Activated naive CD4-positive, alpha-beta T cell treated with Interleukin-2 at 50 U/mL for 16 hours (primary cell): ENCODE measurements around the gene SLC8A3.

Source experiments
- DNase-seq: peaks from one replicate; pipeline ENCODE4 v3.0.0-alpha.2; 2020

The SLC8A3 gene

GRCh38 chr14:70064136-70064865 is 124.5 kb downstream of the SLC8A3 start:
- DNase-seq, result no peak

- DNase-seq, result no peak
Measured at GRCh38 chr14:70061108-70061507, 127.6 kb downstream of the SLC8A3 start.

- DNase-seq, result no peak
Measured at GRCh38 chr14:70059545-70059944, 129.2 kb downstream of the SLC8A3 start.

- no peak for DNase-seq
Measured at GRCh38 chr14:70057519-70058136, 131.1 kb downstream of the SLC8A3 start.

GRCh38 chr14:70052990-70053389 is 135.8 kb downstream of the SLC8A3 start:
- DNase-seq, result no peak

GRCh38 chr14:70050136-70050535 is 138.6 kb downstream of the SLC8A3 start:
- DNase-seq, result no peak

- no peak for DNase-seq
Measured at GRCh38 chr14:70049605-70050004, 139.1 kb downstream of the SLC8A3 start.

- DNase-seq, result no peak
Measured at GRCh38 chr14:70048313-70048654, 140.5 kb downstream of the SLC8A3 start.

- DNase-seq, result no peak
Measured at GRCh38 chr14:70047598-70048312, 141.0 kb downstream of the SLC8A3 start.

GRCh38 chr14:70045844-70046535 is 142.8 kb downstream of the SLC8A3 start:
- no peak for DNase-seq

GRCh38 chr14:70045310-70045709 is 143.4 kb downstream of the SLC8A3 start:
- DNase-seq, result no peak

GRCh38 chr14:70043001-70043400 is 145.8 kb downstream of the SLC8A3 start:
- DNase-seq, result no peak

GRCh38 chr14:70036665-70037064 is 152.1 kb downstream of the SLC8A3 start:
- DNase-seq, result no peak

GRCh38 chr14:70034257-70034656 is 154.5 kb downstream of the SLC8A3 start:
- DNase-seq, result no peak

GRCh38 chr14:70033561-70033960 is 155.2 kb downstream of the SLC8A3 start:
- DNase-seq, result no peak

GRCh38 chr14:70033116-70033515 is 155.6 kb downstream of the SLC8A3 start:
- DNase-seq, result no peak

GRCh38 chr14:70032447-70032846 is 156.3 kb downstream of the SLC8A3 start:
- DNase-seq, result no peak

- DNase-seq, result no peak
Measured at GRCh38 chr14:70032016-70032415, 156.7 kb downstream of the SLC8A3 start.

GRCh38 chr14:70029296-70030132 is 159.2 kb downstream of the SLC8A3 start:
- no peak for DNase-seq

GRCh38 chr14:70027785-70028428 is 160.8 kb downstream of the SLC8A3 start:
- peak; percentile 56 for DNase-seq

GRCh38 chr14:70023871-70024270 is 164.9 kb downstream of the SLC8A3 start:
- DNase-seq, result no peak
